Measurements from ENCODE around the gene SERPINE3.

Gene SERPINE3

DNA sequence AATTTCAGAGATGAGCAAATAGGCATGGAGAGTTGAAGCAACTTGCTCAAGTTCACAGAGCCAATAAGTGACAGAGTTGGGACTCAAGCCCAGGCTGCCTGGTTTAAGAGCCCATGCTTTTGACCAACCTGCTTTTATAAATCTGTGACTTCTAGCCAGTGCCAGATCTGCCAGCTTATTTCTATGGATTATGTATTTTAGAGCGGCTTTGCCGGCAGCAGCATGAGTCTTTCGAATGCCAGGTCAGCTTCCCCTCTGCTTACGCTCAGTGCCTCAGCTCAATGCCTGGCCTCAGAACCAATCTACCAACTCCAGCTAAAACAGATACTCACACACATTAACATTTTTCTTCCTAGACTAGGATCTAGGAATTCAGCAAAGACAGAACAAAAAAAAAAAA is 2.3 kb downstream of the SERPINE3 start:
- H2AFZ ChIP-seq (ENCODE audit: low read length) = no peak overlapping the region
- no peak overlapping the region for H2BK5ac ChIP-seq (ENCODE audit: low read length)
- no peak overlapping the region for H3K27ac ChIP-seq (replicated peaks; ENCODE audit: low read length)
- no peaks in the 10 kb centered on the region for H3K27me3 ChIP-seq (ENCODE audit: control insufficient read depth in 3 of 3, insufficient read depth in 3 of 3, low read depth in 1 of 3, low read length in 3 of 3)
- H2BK120ac ChIP-seq (ENCODE audit: low read depth, low read length) = no peak overlapping the region
- peaks cover 0 to 1% of the 10 kb centered on the region in 2 donors for H3K9me3 ChIP-seq (replicated peaks in 1 of 2; ENCODE audit: control insufficient read depth in 2 of 2, insufficient read depth in 1 of 2, low read depth in 1 of 2, low read length in 2 of 2)
- H3K4me1 ChIP-seq (ENCODE audit: control insufficient read depth in 2 of 2, insufficient read depth in 1 of 2, low read depth in 1 of 2, low read length in 2 of 2) = no peaks in the 10 kb centered on the region
- no peak overlapping the region for H3K9ac ChIP-seq (ENCODE audit: low read depth, low read length, poor library complexity)
- no peak overlapping the region for H4K8ac ChIP-seq (ENCODE audit: low read depth, low read length)
- H3K18ac ChIP-seq (ENCODE audit: low read length) = no peak overlapping the region
- H2BK15ac ChIP-seq (ENCODE audit: low read length) = no peak overlapping the region
- H3K4me2 ChIP-seq (ENCODE audit: insufficient read depth, low read length, poor library complexity, severe bottlenecking) = no peak overlapping the region
- no peak overlapping the region for H2AK5ac ChIP-seq (ENCODE audit: low read depth, low read length)
- no peak overlapping the region for H3K14ac ChIP-seq (ENCODE audit: low read length)
- no peaks in the 10 kb centered on the region for H3K36me3 ChIP-seq (replicated peaks in 1 of 2; ENCODE audit: control insufficient read depth in 2 of 2, insufficient read depth in 2 of 2, low read length in 2 of 2)
- H3K23ac ChIP-seq (ENCODE audit: low read depth, low read length, poor library complexity) = no peak overlapping the region
- H3K4ac ChIP-seq (ENCODE audit: low read length) = no peak overlapping the region
- H4K91ac ChIP-seq (ENCODE audit: low read depth, low read length, poor library complexity) = no peak overlapping the region
- H3K79me1 ChIP-seq (ENCODE audit: low read depth, low read length) = peaks cover under 1% of the 10 kb centered on the region
- H2BK12ac ChIP-seq (ENCODE audit: low read length) = no peak overlapping the region
- WGBS, 2 donors (ENCODE audit: extremely low coverage in 2 of 2, insufficient read length in 2 of 2, insufficient replicate concordance in 1 of 2) = no CpG with 5 or more reads among the region's 4 CpGs
- no peak overlapping the region for H3K4me3 ChIP-seq (ENCODE audit: low read length in 2 of 2)
- no peak for DNase-seq (ENCODE audit: low spot score)

GRCh38 chr13:51342706-51343105 is 3.2 kb downstream of the SERPINE3 start:
- Histone ChIP-seq H3K36me3 (replicated peaks in 1 of 2; ENCODE audit: control insufficient read depth in 2 of 2, insufficient read depth in 2 of 2, low read length in 2 of 2) (no peaks in the 10 kb centered on the region), H3K9me3 (replicated peaks in 1 of 2; ENCODE audit: control insufficient read depth in 2 of 2, insufficient read depth in 1 of 2, low read depth in 1 of 2, low read length in 2 of 2) (no peaks in the 10 kb centered on the region), H4K91ac (ENCODE audit: low read depth, low read length, poor library complexity) (no peak overlapping the region), H3K23ac (ENCODE audit: low read depth, low read length, poor library complexity) (no peak overlapping the region), H2AK5ac (ENCODE audit: low read depth, low read length) (no peak overlapping the region), H3K79me1 (ENCODE audit: low read depth, low read length) (no peaks in the 10 kb centered on the region), H4K8ac (ENCODE audit: low read depth, low read length) (no peak overlapping the region), H3K4me3 (ENCODE audit: low read length in 2 of 2) (no peak overlapping the region), H3K9ac (ENCODE audit: low read depth, low read length, poor library complexity) (no peak overlapping the region), H2AFZ (ENCODE audit: low read length) (no peak overlapping the region), H3K4me2 (ENCODE audit: insufficient read depth, low read length, poor library complexity, severe bottlenecking) (no peak overlapping the region), H3K4me1 (ENCODE audit: control insufficient read depth in 2 of 2, insufficient read depth in 1 of 2, low read depth in 1 of 2, low read length in 2 of 2) (no peaks in the 10 kb centered on the region), H3K18ac (ENCODE audit: low read length) (no peak overlapping the region), H3K27me3 (ENCODE audit: control insufficient read depth in 3 of 3, insufficient read depth in 3 of 3, low read depth in 1 of 3, low read length in 3 of 3) (no peaks in the 10 kb centered on the region), H2BK5ac (ENCODE audit: low read length) (no peak overlapping the region), H2BK12ac (ENCODE audit: low read length) (no peak overlapping the region), H3K4ac (ENCODE audit: low read length) (no peak overlapping the region), H3K27ac (replicated peaks; ENCODE audit: low read length) (no peak overlapping the region), H3K14ac (ENCODE audit: low read length) (no peak overlapping the region), H2BK120ac (ENCODE audit: low read depth, low read length) (no peak overlapping the region), H2BK15ac (ENCODE audit: low read length) (no peak overlapping the region)
- WGBS, 2 donors (ENCODE audit: extremely low coverage in 2 of 2, insufficient read length in 2 of 2, insufficient replicate concordance in 1 of 2) = no CpG with 5 or more reads among the region's 4 CpGs
- no peak for DNase-seq (ENCODE audit: low spot score)

DNA sequence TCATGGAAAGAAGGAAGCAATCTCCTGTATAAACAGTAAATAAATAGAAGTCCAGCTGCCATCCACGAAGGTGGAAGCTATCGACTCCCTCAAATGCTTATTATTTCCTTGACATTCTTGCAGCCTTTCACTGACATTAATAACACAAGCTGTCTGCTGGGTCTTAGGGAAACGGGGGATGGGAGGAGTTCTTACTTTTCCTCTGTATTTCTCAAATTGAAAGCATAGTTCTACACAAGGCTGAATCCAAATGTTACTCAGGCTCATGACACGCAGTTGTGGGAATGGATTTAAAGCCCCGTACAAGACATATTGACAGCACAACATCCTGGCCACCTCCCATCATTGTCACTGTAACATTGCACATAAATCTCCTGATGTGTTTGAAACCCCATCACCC is 4.0 kb downstream of the SERPINE3 start:
- no CpG with 5 or more reads among the region's 5 CpGs for WGBS, 2 donors (ENCODE audit: extremely low coverage in 2 of 2, insufficient read length in 2 of 2, insufficient replicate concordance in 1 of 2)
- no peak for DNase-seq (ENCODE audit: low spot score)
- H2AFZ ChIP-seq (ENCODE audit: low read length) = no peak overlapping the region

DNA sequence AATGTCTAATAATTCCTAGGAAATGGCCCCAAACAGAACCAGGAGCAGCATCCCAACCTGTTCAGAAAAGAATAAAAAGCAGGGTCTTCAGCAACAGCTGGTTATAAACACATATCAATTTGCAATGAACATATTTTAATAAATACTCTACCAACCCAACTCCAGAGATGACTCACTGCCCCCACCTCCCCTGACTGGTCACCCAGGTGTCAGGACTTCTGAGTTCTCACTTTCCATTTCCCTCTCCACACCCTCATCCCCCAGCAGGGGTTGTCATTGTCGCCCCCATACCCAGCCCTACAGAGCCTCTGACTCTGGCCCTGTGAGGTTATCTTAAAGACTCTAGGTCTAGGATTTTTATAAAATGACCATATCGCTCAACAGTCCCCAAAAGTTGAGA is 6.9 kb downstream of the SERPINE3 start:
- no peak for DNase-seq (ENCODE audit: low spot score)
- no peaks in the 10 kb centered on the region for H3K27me3 ChIP-seq (ENCODE audit: control insufficient read depth in 3 of 3, insufficient read depth in 3 of 3, low read depth in 1 of 3, low read length in 3 of 3)
- H2AFZ ChIP-seq (ENCODE audit: low read length) = no peak overlapping the region
- H3K4me2 ChIP-seq (ENCODE audit: insufficient read depth, low read length, poor library complexity, severe bottlenecking) = no peak overlapping the region
- H3K9ac ChIP-seq (ENCODE audit: low read depth, low read length, poor library complexity) = no peak overlapping the region
- H3K27ac ChIP-seq (replicated peaks; ENCODE audit: low read length) = no peak overlapping the region
- no peaks in the 10 kb centered on the region for H3K4me1 ChIP-seq (ENCODE audit: control insufficient read depth in 2 of 2, insufficient read depth in 1 of 2, low read depth in 1 of 2, low read length in 2 of 2)
- no peaks in the 10 kb centered on the region for H3K79me1 ChIP-seq (ENCODE audit: low read depth, low read length)
- H4K8ac ChIP-seq (ENCODE audit: low read depth, low read length) = no peak overlapping the region
- WGBS, 2 donors (ENCODE audit: extremely low coverage in 2 of 2, insufficient read length in 2 of 2, insufficient replicate concordance in 1 of 2) = no CpG with 5 or more reads among the region's 2 CpGs
- no peak overlapping the region for H4K91ac ChIP-seq (ENCODE audit: low read depth, low read length, poor library complexity)
- H3K23ac ChIP-seq (ENCODE audit: low read depth, low read length, poor library complexity) = no peak overlapping the region
- no peak overlapping the region for H2BK12ac ChIP-seq (ENCODE audit: low read length)
- no peak overlapping the region for H2BK15ac ChIP-seq (ENCODE audit: low read length)
- H3K36me3 ChIP-seq (replicated peaks in 1 of 2; ENCODE audit: control insufficient read depth in 2 of 2, insufficient read depth in 2 of 2, low read length in 2 of 2) = no peaks in the 10 kb centered on the region
- no peak overlapping the region for H2BK5ac ChIP-seq (ENCODE audit: low read length)
- H2AK5ac ChIP-seq (ENCODE audit: low read depth, low read length) = no peak overlapping the region
- no peak overlapping the region for H2BK120ac ChIP-seq (ENCODE audit: low read depth, low read length)
- H3K9me3 ChIP-seq (replicated peaks in 1 of 2; ENCODE audit: control insufficient read depth in 2 of 2, insufficient read depth in 1 of 2, low read depth in 1 of 2, low read length in 2 of 2) = peaks cover 0 to 2% of the 10 kb centered on the region in 2 donors
- no peak overlapping the region for H3K4ac ChIP-seq (ENCODE audit: low read length)
- H3K18ac ChIP-seq (ENCODE audit: low read length) = no peak overlapping the region
- H3K14ac ChIP-seq (ENCODE audit: low read length) = no peak overlapping the region
- no peak overlapping the region for H3K4me3 ChIP-seq (ENCODE audit: low read length in 2 of 2)

More for the DNA sequence above, 4.0 kb downstream of the SERPINE3 start:
- Histone ChIP-seq H3K4ac (ENCODE audit: low read length) (no peak overlapping the region), H3K9ac (ENCODE audit: low read depth, low read length, poor library complexity) (no peak overlapping the region), H3K27me3 (ENCODE audit: control insufficient read depth in 3 of 3, insufficient read depth in 3 of 3, low read depth in 1 of 3, low read length in 3 of 3) (no peaks in the 10 kb centered on the region), H3K79me1 (ENCODE audit: low read depth, low read length) (no peaks in the 10 kb centered on the region), H2BK15ac (ENCODE audit: low read length) (no peak overlapping the region), H2BK12ac (ENCODE audit: low read length) (no peak overlapping the region), H3K14ac (ENCODE audit: low read length) (no peak overlapping the region), H3K9me3 (replicated peaks in 1 of 2; ENCODE audit: control insufficient read depth in 2 of 2, insufficient read depth in 1 of 2, low read depth in 1 of 2, low read length in 2 of 2) (no peaks in the 10 kb centered on the region), H3K23ac (ENCODE audit: low read depth, low read length, poor library complexity) (no peak overlapping the region), H2BK5ac (ENCODE audit: low read length) (no peak overlapping the region), H3K4me3 (ENCODE audit: low read length in 2 of 2) (no peak overlapping the region), H4K8ac (ENCODE audit: low read depth, low read length) (no peak overlapping the region), H2BK120ac (ENCODE audit: low read depth, low read length) (no peak overlapping the region), H3K4me1 (ENCODE audit: control insufficient read depth in 2 of 2, insufficient read depth in 1 of 2, low read depth in 1 of 2, low read length in 2 of 2) (no peaks in the 10 kb centered on the region), H3K36me3 (replicated peaks in 1 of 2; ENCODE audit: control insufficient read depth in 2 of 2, insufficient read depth in 2 of 2, low read length in 2 of 2) (no peaks in the 10 kb centered on the region), H3K4me2 (ENCODE audit: insufficient read depth, low read length, poor library complexity, severe bottlenecking) (no peak overlapping the region), H2AK5ac (ENCODE audit: low read depth, low read length) (no peak overlapping the region), H3K18ac (ENCODE audit: low read length) (no peak overlapping the region), H3K27ac (replicated peaks; ENCODE audit: low read length) (no peak overlapping the region), H4K91ac (ENCODE audit: low read depth, low read length, poor library complexity) (no peak overlapping the region)
